Thoracic aorta (tissue), 2 donors: ENCODE data around the gene OPRD1. TPM values are rescaled to one million over a fixed set of nuclear protein-coding genes. Genes with fewer than 3 reads are reported as not detected.

Experiments used
- ATAC-seq: fragments of 150-250 bp; one replicate; pipeline ENCODE4 v1.8.0; 2017; ENCODE audit warnings: low read depth; ENCODE audit not compliant: insufficient number of reproducible peaks, low FRiP score
- DNase-seq: peaks from one replicate; pipeline ENCODE4 v3.0.0-alpha.2; 2020; ENCODE audit warnings: low spot score
- H3K27ac ChIP-seq, 2 donors: fragments of 200-600 bp; sonication (generic); 1 replicate in 1 of 2; 2 replicates in 1 of 2; pipeline ENCODE4 v1.5.1; 2016; ENCODE audit warnings: mild to moderate bottlenecking in 2 of 2, moderate library complexity in 2 of 2
- H3K27me3 ChIP-seq: fragments of 200-600 bp; sonication (generic); replicated peaks from 2 replicates; pipeline ENCODE4 v1.6.0; 2016; ENCODE audit warnings: mild to moderate bottlenecking; ENCODE audit not compliant: insufficient read depth
- H3K36me3 ChIP-seq: fragments of 200-600 bp; sonication (generic); one replicate; pipeline ENCODE4 v1.5.1; 2016
- H3K4me1 ChIP-seq, 2 donors: fragments of 200-600 bp; sonication (generic); 1 replicate in 1 of 2; 2 replicates in 1 of 2; pipeline versions ENCODE4 v1.5.1 to v1.6.0; 2016; ENCODE audit warnings: low read depth in 2 of 2, mild to moderate bottlenecking in 1 of 2; ENCODE audit not compliant: control insufficient read depth in 1 of 2
- H3K4me3 ChIP-seq: fragments of 200-600 bp; sonication (generic); 2 replicates; pipeline ENCODE4 v1.5.1; 2016; ENCODE audit warnings: mild to moderate bottlenecking
- H3K9me3 ChIP-seq: fragments of 200-600 bp; sonication (generic); 2 replicates; pipeline ENCODE4 v1.5.1; 2016
- total RNA-seq, 2 donors: library from RNA; depleted of rRNA; stranded (reverse); fragments of >200 nt; gene quantifications; one replicate each; pipeline versions ENCODE4 v1.1.0 to v1.2.3, GENCODE V29; 2016
- TF ChIP-seq, protein P1 (sequence below): fragments of 200-600 bp; sonication (generic); IDR thresholded peaks from one replicate; pipeline ENCODE4 v1.5.1; 2019; ENCODE audit warnings: antibody characterized with exemption

The OPRD1 gene
- total RNA-seq, 2 donors from 2014 or later, result not detected

DNA sequence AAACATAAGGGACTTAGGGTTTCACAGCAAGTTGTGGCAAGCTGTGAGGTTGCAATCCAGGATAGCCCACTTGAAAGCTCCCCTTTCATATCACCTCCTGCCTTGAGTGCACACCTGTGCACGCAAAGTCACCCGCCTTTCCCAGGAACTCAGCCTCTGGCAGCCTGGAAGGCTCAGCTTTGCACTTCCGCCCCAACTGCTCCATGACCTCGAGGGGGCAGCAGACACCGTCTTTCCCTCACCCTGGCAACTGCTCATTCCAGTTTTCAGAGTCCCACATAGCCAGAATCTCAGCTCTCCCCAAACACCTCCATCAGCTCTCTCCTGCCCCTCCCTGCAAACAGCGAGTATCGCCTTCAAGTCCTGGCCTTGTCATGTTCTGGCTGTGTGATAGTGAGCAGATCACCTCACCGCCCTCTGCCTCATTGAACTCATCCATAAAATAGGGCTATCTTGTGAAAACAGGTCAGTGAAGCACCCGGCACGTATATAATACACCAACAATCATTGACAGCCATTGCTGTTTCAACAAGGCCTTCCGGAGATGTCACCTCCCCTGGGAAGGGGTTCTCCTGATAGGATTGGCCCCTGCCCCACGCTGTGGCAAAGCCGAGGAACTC, 70.1 kb downstream of the OPRD1 start:
- peak; percentile 44 for ATAC-seq

DNA sequence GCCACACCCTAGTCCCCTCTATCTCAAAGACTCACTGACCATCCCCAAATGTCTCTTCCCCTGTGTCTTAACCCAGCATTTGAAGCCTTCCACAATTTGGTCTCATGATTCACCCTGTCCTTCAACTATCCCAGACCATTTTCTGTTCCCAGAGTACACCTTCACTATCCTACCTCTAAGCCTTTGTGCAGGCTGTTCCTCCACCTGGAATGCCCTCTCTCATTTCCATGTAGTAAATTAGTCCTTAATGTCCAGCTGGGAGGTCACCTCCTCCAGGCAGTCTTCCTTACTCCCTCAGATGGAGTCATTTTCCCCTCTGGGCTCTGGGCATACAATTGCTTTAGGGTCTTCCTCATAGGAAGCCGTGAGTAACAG, 71.3 kb downstream of the OPRD1 start:
- peaks cover 14 to 36% of the 10 kb centered on the region in 2 donors for H3K4me1 ChIP-seq
- no peak for ATAC-seq
- TF ChIP-seq, protein P1, sequence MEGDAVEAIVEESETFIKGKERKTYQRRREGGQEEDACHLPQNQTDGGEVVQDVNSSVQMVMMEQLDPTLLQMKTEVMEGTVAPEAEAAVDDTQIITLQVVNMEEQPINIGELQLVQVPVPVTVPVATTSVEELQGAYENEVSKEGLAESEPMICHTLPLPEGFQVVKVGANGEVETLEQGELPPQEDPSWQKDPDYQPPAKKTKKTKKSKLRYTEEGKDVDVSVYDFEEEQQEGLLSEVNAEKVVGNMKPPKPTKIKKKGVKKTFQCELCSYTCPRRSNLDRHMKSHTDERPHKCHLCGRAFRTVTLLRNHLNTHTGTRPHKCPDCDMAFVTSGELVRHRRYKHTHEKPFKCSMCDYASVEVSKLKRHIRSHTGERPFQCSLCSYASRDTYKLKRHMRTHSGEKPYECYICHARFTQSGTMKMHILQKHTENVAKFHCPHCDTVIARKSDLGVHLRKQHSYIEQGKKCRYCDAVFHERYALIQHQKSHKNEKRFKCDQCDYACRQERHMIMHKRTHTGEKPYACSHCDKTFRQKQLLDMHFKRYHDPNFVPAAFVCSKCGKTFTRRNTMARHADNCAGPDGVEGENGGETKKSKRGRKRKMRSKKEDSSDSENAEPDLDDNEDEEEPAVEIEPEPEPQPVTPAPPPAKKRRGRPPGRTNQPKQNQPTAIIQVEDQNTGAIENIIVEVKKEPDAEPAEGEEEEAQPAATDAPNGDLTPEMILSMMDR, result no peak

More for the DNA sequence above, 70.1 kb downstream of the OPRD1 start:
- Histone ChIP-seq H3K4me1 (peaks cover 9 to 29% of the 10 kb centered on the region in 2 donors), H3K27ac (peak overlapping the region in 1 of 2 donors; percentile 44), H3K36me3 (no peaks in the 10 kb centered on the region), H3K9me3 (no peaks in the 10 kb centered on the region), H3K27me3 (no peaks in the 10 kb centered on the region), H3K4me3 (no peak overlapping the region)
- TF ChIP-seq, protein P1, result peak; percentile 82
- DNase-seq, result peak; percentile 52

DNA sequence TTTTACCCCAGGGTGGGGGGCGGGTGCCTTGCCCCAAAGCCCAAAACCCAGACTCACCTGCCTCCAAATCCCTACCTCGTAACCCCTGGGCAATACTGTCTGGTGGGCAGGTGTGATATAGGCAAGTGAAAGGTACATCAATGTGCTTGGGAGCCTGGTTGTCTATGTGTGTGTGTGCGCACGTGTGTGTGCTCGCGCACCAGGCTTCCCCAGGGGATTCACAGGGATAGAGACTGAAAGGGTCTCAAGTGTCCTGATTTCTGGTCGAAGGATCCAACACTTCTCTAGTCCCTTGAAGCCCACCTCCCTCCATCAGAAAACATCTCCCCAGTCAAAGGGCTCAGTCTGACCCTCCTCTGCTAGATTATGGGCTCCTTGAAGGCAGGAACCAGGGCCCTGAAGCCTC, 73.5 kb downstream of the OPRD1 start:
- H3K4me1 ChIP-seq, result peaks cover 18 to 48% of the 10 kb centered on the region in 2 donors
- no peaks in the 10 kb centered on the region for H3K9me3 ChIP-seq
- no peak overlapping the region for H3K4me3 ChIP-seq
- no peaks in the 10 kb centered on the region for H3K27me3 ChIP-seq
- ATAC-seq (no peak), DNase-seq (no peak)
- no peaks in the 10 kb centered on the region for H3K36me3 ChIP-seq
- H3K27ac ChIP-seq, result peak overlapping the region in 1 of 2 donors; percentile 15
- TF ChIP-seq, protein P1, result no peak

More for the DNA sequence above, 71.3 kb downstream of the OPRD1 start:
- no peaks in the 10 kb centered on the region for H3K36me3 ChIP-seq
- H3K9me3 ChIP-seq, result no peaks in the 10 kb centered on the region
- no peak overlapping the region for H3K4me3 ChIP-seq
- H3K27me3 ChIP-seq, result no peaks in the 10 kb centered on the region
- no peak for DNase-seq
- H3K27ac ChIP-seq, result no peak overlapping the region

DNA sequence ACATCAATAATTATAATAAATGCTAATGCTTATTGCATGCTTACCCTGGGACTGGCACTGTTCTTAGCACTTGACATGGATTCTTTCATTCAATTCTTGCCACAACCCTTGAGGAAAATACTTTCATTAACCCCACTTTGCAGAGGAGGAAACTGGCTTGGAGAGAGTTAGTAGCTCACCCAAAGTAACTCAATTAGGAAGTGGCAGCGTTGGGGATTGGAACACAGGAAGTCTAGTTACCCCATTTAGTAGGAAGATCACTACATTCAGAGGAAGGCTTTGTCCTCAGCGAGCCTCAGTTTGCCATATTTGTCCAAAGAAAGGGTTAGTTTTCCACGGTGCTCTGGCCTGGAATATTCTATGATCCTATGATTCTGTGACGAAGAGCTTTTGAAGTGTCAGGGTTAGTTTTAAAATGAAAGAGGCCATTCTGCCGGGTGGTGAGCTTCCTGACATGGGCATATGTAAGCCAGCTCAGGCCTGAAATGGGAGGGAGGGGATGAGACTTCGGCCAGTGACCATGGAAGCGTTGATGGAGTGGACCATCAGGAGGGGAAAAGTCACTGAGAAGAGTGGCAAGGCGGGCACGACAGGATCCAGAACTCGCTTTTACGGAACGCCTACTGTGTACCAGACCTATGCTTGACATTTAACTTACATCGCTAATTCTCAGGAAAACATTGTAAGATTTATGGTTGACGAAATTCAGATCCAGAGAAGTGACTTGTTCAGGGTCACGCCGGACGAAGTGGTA, 74.2 kb downstream of the OPRD1 start:
- H3K36me3 ChIP-seq, result no peaks in the 10 kb centered on the region
- H3K4me3 ChIP-seq, result peak overlapping the region; percentile 98
- TF ChIP-seq, protein P1, result no peak
- H3K9me3 ChIP-seq, result no peaks in the 10 kb centered on the region
- H3K27me3 ChIP-seq, result no peaks in the 10 kb centered on the region
- ATAC-seq, result no peak
- peaks cover 18 to 48% of the 10 kb centered on the region in 2 donors for H3K4me1 ChIP-seq
- no peak for DNase-seq
- H3K27ac ChIP-seq, result peak overlapping the region; percentile 17 to 63

DNA sequence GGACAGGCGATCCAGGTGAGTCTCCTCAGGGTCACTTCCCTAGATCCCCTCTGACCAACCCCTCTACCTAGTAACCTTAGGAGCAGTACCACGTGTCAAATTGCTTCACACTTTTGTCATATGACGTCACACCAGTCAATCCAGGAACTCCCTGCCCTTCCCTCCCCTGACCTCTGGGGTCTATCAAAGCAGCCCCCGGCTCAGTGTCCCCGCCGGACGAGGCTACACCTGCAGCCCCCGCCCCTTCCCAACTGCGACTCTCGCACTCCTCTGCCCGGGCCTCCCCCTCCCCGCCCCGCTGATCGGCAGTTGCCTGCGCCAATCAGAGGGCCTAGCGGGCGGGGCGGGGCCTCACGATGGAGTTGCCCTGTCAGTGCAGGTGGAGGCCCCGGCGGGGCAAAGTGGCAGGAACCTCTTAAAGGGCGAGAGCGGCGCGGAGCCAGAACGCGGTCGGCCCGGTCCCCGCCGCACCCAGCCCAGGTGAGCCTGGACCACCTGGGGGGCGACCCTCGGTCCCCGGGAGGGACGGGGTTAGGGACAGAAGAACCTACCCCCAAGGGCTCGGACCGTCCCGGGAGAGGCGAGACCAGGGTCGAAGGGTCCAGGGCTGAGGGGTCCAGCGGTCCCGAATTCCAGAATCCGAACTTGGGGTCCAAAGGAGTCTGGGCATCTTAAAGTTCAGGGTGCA, 74.9 kb downstream of the OPRD1 start:
- peak; percentile 69 for ATAC-seq
- Histone ChIP-seq H3K4me1 (peaks cover 18 to 48% of the 10 kb centered on the region in 2 donors), H3K9me3 (no peaks in the 10 kb centered on the region), H3K27ac (peak overlapping the region; percentile 20 to 63), H3K36me3 (no peaks in the 10 kb centered on the region), H3K4me3 (peak overlapping the region; percentile 98), H3K27me3 (no peaks in the 10 kb centered on the region)
- TF ChIP-seq, protein P1, result no peak
- DNase-seq, result peak; percentile 48
